Mesenchymal stem cell (in vitro differentiated cells and primary cell): ENCODE data around the gene BCL2L2.
A peak's percentile ranks its signal among the peaks of the same experiment; 100 is the strongest.

ENCODE experiments used
- DNase-seq: peaks from one replicate; pipeline ENCODE4 v3.0.0-alpha.2; 2013
- H2AFZ ChIP-seq: one replicate; pipeline ENCODE4 v1.6.1; 2013; ENCODE audit warnings: low read depth, mild to moderate bottlenecking, control low read depth, inconsistent platforms, low read length, moderate library complexity
- H2AK5ac ChIP-seq: 2 replicates; pipeline ENCODE4 v1.6.1; 2013; ENCODE audit warnings: low read length, moderate library complexity, mild to moderate bottlenecking, inconsistent platforms; ENCODE audit not compliant: severe bottlenecking
- H2BK120ac ChIP-seq: one replicate; pipeline ENCODE4 v1.6.1; 2013; ENCODE audit warnings: low read depth, mild to moderate bottlenecking, inconsistent platforms, low read length, moderate library complexity
- H2BK12ac ChIP-seq, 2 experiments: one replicate each; pipeline ENCODE4 v1.6.1; 2013; ENCODE audit warnings: inconsistent platforms in 2 of 2, low read length in 2 of 2, mild to moderate bottlenecking in 2 of 2, moderate library complexity in 2 of 2, control low read depth in 1 of 2
- H2BK15ac ChIP-seq: one replicate; pipeline ENCODE4 v1.6.1; 2013; ENCODE audit warnings: mild to moderate bottlenecking, low read depth, inconsistent platforms; ENCODE audit not compliant: poor library complexity, severe bottlenecking
- H2BK5ac ChIP-seq: 2 replicates; pipeline ENCODE4 v1.6.1; 2013; ENCODE audit warnings: low read depth, mild to moderate bottlenecking, low read length, control low read depth, inconsistent platforms; ENCODE audit not compliant: poor library complexity, severe bottlenecking
- H3K14ac ChIP-seq, 2 experiments: one replicate each; pipeline ENCODE4 v1.6.1; 2013; ENCODE audit warnings: inconsistent platforms in 2 of 2, low read length in 2 of 2, control low read depth in 1 of 2, mild to moderate bottlenecking in 1 of 2, moderate library complexity in 1 of 2
- H3K18ac ChIP-seq, 2 experiments: one replicate each; pipeline ENCODE4 v1.6.1; 2013; ENCODE audit warnings: inconsistent platforms in 2 of 2, low read length in 2 of 2, control low read depth in 1 of 2, low read depth in 1 of 2, mild to moderate bottlenecking in 1 of 2
- H3K23ac ChIP-seq, 2 experiments: one replicate each; pipeline ENCODE4 v1.6.1; 2013; ENCODE audit warnings: inconsistent platforms in 2 of 2, low read length in 2 of 2, mild to moderate bottlenecking in 2 of 2, moderate library complexity in 2 of 2, control low read depth in 1 of 2
- H3K27ac ChIP-seq: 2 replicates; pipeline ENCODE4 v1.5.1; 2013; ENCODE audit warnings: mild to moderate bottlenecking, moderate library complexity, low read length, control low read depth, inconsistent platforms; ENCODE audit not compliant: poor library complexity, severe bottlenecking
- H3K27me3 ChIP-seq, 2 experiments: 2 replicates each; pipeline versions ENCODE4 v1.6.1 to v1.7.0; 2013; ENCODE audit warnings: low read length in 2 of 2, mild to moderate bottlenecking in 2 of 2, moderate library complexity in 2 of 2, control low read depth in 1 of 2, inconsistent platforms in 1 of 2; ENCODE audit not compliant: control insufficient read depth in 1 of 2, insufficient read depth in 1 of 2
- H3K36me3 ChIP-seq, 2 experiments: 2 replicates each; pipeline versions ENCODE4 v1.6.1 to v1.7.0; 2013; ENCODE audit warnings: low read length in 2 of 2, control low read depth in 1 of 2, inconsistent platforms in 1 of 2, low read depth in 1 of 2, mild to moderate bottlenecking in 1 of 2; ENCODE audit not compliant: insufficient read depth in 2 of 2, control insufficient read depth in 1 of 2
- H3K4ac ChIP-seq, 2 experiments: one replicate each; pipeline ENCODE4 v1.6.1; 2013; ENCODE audit warnings: inconsistent platforms in 2 of 2, low read length in 2 of 2, mild to moderate bottlenecking in 2 of 2, moderate library complexity in 2 of 2, control low read depth in 1 of 2, low read depth in 1 of 2
- H3K4me1 ChIP-seq: 2 replicates; pipeline ENCODE4 v1.6.1; 2013; ENCODE audit warnings: low read depth, low read length, control low read depth; ENCODE audit not compliant: control insufficient read depth, insufficient read depth
- H3K4me2 ChIP-seq: 2 replicates; pipeline ENCODE4 v1.6.1; 2013; ENCODE audit warnings: low read length, mild to moderate bottlenecking, inconsistent platforms; ENCODE audit not compliant: poor library complexity, severe bottlenecking
- H3K4me3 ChIP-seq, 2 experiments: 2 replicates each; pipeline versions ENCODE4 v1.5.1 to v1.7.0; 2013; ENCODE audit warnings: low read length in 2 of 2, mild to moderate bottlenecking in 2 of 2, control low read depth in 1 of 2, low read depth in 1 of 2; ENCODE audit not compliant: insufficient read depth in 1 of 2
- H3K79me1 ChIP-seq: replicated peaks from 2 replicates; pipeline ENCODE4 v1.6.1; 2013; ENCODE audit warnings: mild to moderate bottlenecking, control low read depth, low read length, inconsistent platforms; ENCODE audit not compliant: poor library complexity, severe bottlenecking
- H3K9ac ChIP-seq: 2 replicates; pipeline ENCODE4 v1.7.0; 2013; ENCODE audit warnings: mild to moderate bottlenecking, low read length, moderate library complexity
- H3K9me3 ChIP-seq: 2 replicates; pipeline ENCODE4 v1.7.0; 2013; ENCODE audit warnings: mild to moderate bottlenecking, low read length; ENCODE audit not compliant: control insufficient read depth
- H4K8ac ChIP-seq: one replicate; pipeline ENCODE4 v1.6.1; 2013; ENCODE audit warnings: inconsistent platforms, mild to moderate bottlenecking, low read length, moderate library complexity
- H4K91ac ChIP-seq: one replicate; pipeline ENCODE4 v1.6.1; 2013; ENCODE audit warnings: mild to moderate bottlenecking, low read length, inconsistent platforms
- WGBS: methylation state at CpG from one replicate; pipeline ENCODE4 v1.1.7; 2013; ENCODE audit warnings: mixed read lengths; 5-methylcytosine and 5-hydroxymethylcytosine counted together

Gene BCL2L2

GRCh38 chr14:23351681-23352505 lies 45.3 kb downstream of the BCL2L2 start:
- Histone ChIP-seq H3K4me1 (peaks cover 9% of the 10 kb centered on the region), H3K23ac (peak overlapping the region in 1 of 2 experiments; percentile 78), H2AFZ (peak overlapping the region; percentile 72), H3K79me1 (peaks cover 5% of the 10 kb centered on the region), H3K27ac (no peak overlapping the region), H2BK120ac (no peak overlapping the region), H2BK15ac (no peak overlapping the region), H3K14ac (peak overlapping the region in 1 of 2 experiments; percentile 35), H2BK12ac (peak overlapping the region in 1 of 2 experiments; percentile 21), H4K8ac (peak overlapping the region; percentile 53), H3K9me3 (no peaks in the 10 kb centered on the region), H3K18ac (peak overlapping the region; percentile 58 to 67), H2AK5ac (no peak overlapping the region), H3K36me3 (peaks cover 10 to 31% of the 10 kb centered on the region in 2 experiments), H3K4me3 (peak overlapping the region; percentile 81 to 84), H3K9ac (peak overlapping the region; percentile 71), H3K27me3 (peaks cover 0 to 10% of the 10 kb centered on the region in 2 experiments), H4K91ac (peak overlapping the region; percentile 57), H3K4ac (peak overlapping the region; percentile 29 to 54), H3K4me2 (peak overlapping the region; percentile 96), H2BK5ac (no peak overlapping the region)
- WGBS, result 10% methylated on average over 56 of the region's 61 CpGs
- DNase-seq, result no peak

DNA sequence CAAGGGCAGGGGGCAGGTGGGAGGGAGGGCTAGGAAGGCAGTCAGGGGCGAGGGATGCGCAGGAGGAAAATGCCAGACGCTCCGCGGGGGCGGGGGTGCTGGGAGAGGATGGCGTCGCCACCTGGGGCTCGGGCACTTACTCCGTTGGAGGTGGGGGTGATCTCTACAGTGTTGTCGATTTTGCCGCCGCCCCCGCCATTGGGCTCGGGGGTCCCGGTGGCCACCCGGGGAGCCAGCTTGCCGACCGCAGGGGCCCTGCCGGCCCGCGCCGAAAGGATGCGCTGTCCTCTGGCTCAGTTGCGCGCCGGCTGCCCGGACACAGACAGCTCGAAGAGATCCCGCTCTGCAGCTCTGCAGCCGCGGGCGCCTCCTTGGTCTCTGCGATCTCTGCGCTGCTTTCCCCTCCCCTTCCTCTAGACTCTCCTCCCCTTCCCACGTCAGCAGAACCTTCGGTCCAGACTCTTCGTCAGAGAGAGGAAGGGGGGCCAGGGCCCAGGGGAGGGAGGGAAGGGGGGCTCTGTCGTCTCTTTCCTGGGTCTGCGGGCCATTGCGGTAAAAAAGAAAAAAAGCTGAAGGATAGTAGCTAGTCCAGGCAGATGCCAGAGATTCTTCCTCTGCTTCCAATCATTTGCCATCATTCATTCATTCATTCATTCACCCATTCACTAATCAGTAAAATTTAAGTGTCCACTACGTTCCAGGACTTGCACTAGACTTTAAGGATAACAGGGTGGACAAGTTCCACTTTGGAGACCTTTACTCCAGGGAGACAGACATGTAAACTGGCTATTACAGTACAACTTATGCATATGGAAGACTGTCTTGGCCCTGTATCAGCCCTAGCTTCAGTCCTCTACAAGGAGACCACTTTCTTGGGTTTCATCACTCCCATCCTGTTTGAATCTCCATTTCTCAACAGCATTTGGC lies 46.1 kb downstream of the BCL2L2 start, which contains the start of gene SLC22A17:
TSS of gene SLC22A17 (minus strand) at position 382 of the 927 bp plus-strand sequence.
- Histone ChIP-seq H3K14ac (peak within 1 kb of the TSS in 1 of 2 experiments; percentile 35), H3K18ac (peak within 1 kb of the TSS; percentile 58 to 67), H3K27me3 (peaks cover 0 to 10% of the 10 kb centered on the region in 2 experiments), H2AK5ac (no peak within 1 kb of the TSS), H3K9me3 (no peaks in the 10 kb centered on the region), H2BK15ac (peak within 1 kb of the TSS; percentile 44), H2BK120ac (no peak within 1 kb of the TSS), H3K27ac (peak within 1 kb of the TSS; percentile 16), H3K4ac (peak within 1 kb of the TSS; percentile 29 to 54), H3K4me1 (peaks cover 9% of the 10 kb centered on the region), H3K23ac (peak within 1 kb of the TSS in 1 of 2 experiments; percentile 78), H2AFZ (peak within 1 kb of the TSS; percentile 72), H3K4me3 (peak within 1 kb of the TSS; percentile 81 to 84), H2BK5ac (no peak within 1 kb of the TSS), H3K9ac (peak within 1 kb of the TSS; percentile 71), H3K4me2 (peak within 1 kb of the TSS; percentile 96), H4K91ac (peak within 1 kb of the TSS; percentile 57), H3K36me3 (peaks cover 10 to 29% of the 10 kb centered on the region in 2 experiments), H3K79me1 (peaks cover 5% of the 10 kb centered on the region), H4K8ac (peak within 1 kb of the TSS; percentile 70), H2BK12ac (peak within 1 kb of the TSS in 1 of 2 experiments; percentile 21)
- peak; percentile 95 for DNase-seq
- WGBS, result 3% methylated on average over 20 of the region's 42 CpGs

DNA sequence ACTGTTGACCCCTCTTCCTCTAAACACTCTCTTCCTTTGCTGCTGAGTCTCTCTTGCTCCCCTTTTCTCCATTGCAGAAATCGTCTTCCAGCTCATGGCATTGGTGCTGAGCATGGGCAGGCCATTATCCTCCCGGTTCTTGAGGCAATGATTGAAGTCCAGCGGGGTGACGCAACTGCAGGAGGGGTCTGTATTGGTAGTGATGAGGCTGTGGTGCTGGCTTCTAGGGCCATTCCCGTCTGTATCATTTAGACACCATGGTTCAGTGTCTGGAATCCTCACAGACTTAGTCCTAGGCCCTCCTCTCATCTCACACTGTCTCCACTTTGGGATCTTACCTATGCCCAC lies 46.8 kb downstream of the BCL2L2 start:
- Histone ChIP-seq H3K14ac (no peak overlapping the region), H2AFZ (no peak overlapping the region), H3K18ac (no peak overlapping the region), H4K91ac (no peak overlapping the region), H3K4me3 (no peak overlapping the region), H3K9ac (no peak overlapping the region), H3K23ac (no peak overlapping the region), H2BK5ac (no peak overlapping the region), H3K27ac (no peak overlapping the region), H3K4me1 (peaks cover 9% of the 10 kb centered on the region), H3K4me2 (no peak overlapping the region), H2BK15ac (peak overlapping the region; percentile 44), H3K4ac (no peak overlapping the region), H4K8ac (peak overlapping the region; percentile 70), H3K36me3 (peaks cover 12 to 23% of the 10 kb centered on the region in 2 experiments), H2BK12ac (no peak overlapping the region), H3K9me3 (no peaks in the 10 kb centered on the region), H2BK120ac (no peak overlapping the region), H2AK5ac (no peak overlapping the region), H3K27me3 (peaks cover 0 to 10% of the 10 kb centered on the region in 2 experiments), H3K79me1 (peaks cover 5% of the 10 kb centered on the region)
- DNase-seq, result no peak
- WGBS, result 86% methylated on average over 2 of the region's 5 CpGs
